Esophagus squamous epithelium (tissue), 4 donors: Measurements from ENCODE around the gene DICER1.

ENCODE experiments used
- CTCF ChIP-seq, 6 experiments: fragments of 450-650 bp in 4 of 6; fragments of 200-600 bp in 2 of 6; sonication (generic) in 2 of 6; IDR thresholded peaks; one replicate each; pipeline ENCODE4 v1.5.1; 2016 to 2019; ENCODE audit warnings: antibody characterized with exemption in 6 of 6, mild to moderate bottlenecking in 4 of 6, moderate library complexity in 4 of 6
- POLR2A ChIP-seq, 4 donors: fragments of 450-650 bp; IDR thresholded peaks; one replicate each; pipeline ENCODE4 v1.6.1; 2017; ENCODE audit warnings: antibody characterized with exemption in 4 of 4, mild to moderate bottlenecking in 4 of 4, moderate library complexity in 3 of 4

GRCh38 chr14:95190346-95190840, 33.1 kb upstream of the DICER1 start:
- TF ChIP-seq CTCF (IDR thresholded peaks at IDR 0.05) (no peak), POLR2A (IDR thresholded peaks at IDR 0.05) (no peak)
